ENCODE results near the gene ACAD9. TPM values are rescaled to one million over a fixed set of nuclear protein-coding genes. Genes with fewer than 3 reads are reported as not detected.

ACAD9 gene
- total and polyA plus RNA-seq, 2 donors (not counting 1 experiment from before 2014, with no cell fraction given): 33.6 to 41.6 TPM

GRCh38 chr3:128914966-128915645 lies 35.7 kb downstream of the ACAD9 start:
- H3K27ac ChIP-seq (ENCODE audit: insufficient read depth, low read length): no peak overlapping the region
- no peak for DNase-seq (ENCODE audit: low read depth in 2 of 2)
- no peak overlapping the region for H3K4me2 ChIP-seq (ENCODE audit: extremely low read depth, insufficient read depth, low read length)
- H3K4me1 ChIP-seq (ENCODE audit: control insufficient read depth, extremely low read depth, insufficient read depth, low read length): no peaks in the 10 kb centered on the region
- H3K9me3 ChIP-seq (ENCODE audit: control insufficient read depth, insufficient read depth, low read depth, low read length): no peaks in the 10 kb centered on the region
- H3K4me3 ChIP-seq (replicated peaks in 1 of 4; ENCODE audit: control extremely low read depth in 1 of 4, insufficient read depth in 1 of 4, low read depth in 3 of 4, low read length in 4 of 4): no peak overlapping the region
- H3K79me2 ChIP-seq (ENCODE audit: control insufficient read depth, insufficient read depth, low read length): no peaks in the 10 kb centered on the region
- peaks cover 11% of the 10 kb centered on the region for H3K36me3 ChIP-seq (ENCODE audit: control insufficient read depth, insufficient read depth, low read length)
- no peaks in the 10 kb centered on the region for H3K27me3 ChIP-seq (ENCODE audit: control insufficient read depth, insufficient read depth, low read length)
- TF ChIP-seq CTCF (conservative IDR thresholded peaks at IDR 0.05 in 1 of 2, IDR thresholded peaks at IDR 0.05 in 1 of 2; ENCODE audit: low read depth in 1 of 2, low read length in 2 of 2): no peak
- no peak for TF ChIP-seq EZH2 (IDR thresholded peaks at IDR 0.05; ENCODE audit: low read length, missing control alignments)
- H4K20me1 ChIP-seq (ENCODE audit: control insufficient read depth, extremely low read depth, insufficient read depth, low read length): no peaks in the 10 kb centered on the region
- H2AFZ ChIP-seq (ENCODE audit: low read length): no peak overlapping the region
- no peak overlapping the region for H3K9ac ChIP-seq (ENCODE audit: insufficient read depth, low read length)

GRCh38 chr3:128917291-128917690 lies 37.9 kb downstream of the ACAD9 start:
- Histone ChIP-seq H3K4me3 (replicated peaks in 1 of 4; ENCODE audit: control extremely low read depth in 1 of 4, insufficient read depth in 1 of 4, low read depth in 3 of 4, low read length in 4 of 4) (no peak overlapping the region), H3K4me1 (ENCODE audit: control insufficient read depth, extremely low read depth, insufficient read depth, low read length) (no peaks in the 10 kb centered on the region), H3K9ac (ENCODE audit: insufficient read depth, low read length) (no peak overlapping the region), H3K27me3 (ENCODE audit: control insufficient read depth, insufficient read depth, low read length) (no peaks in the 10 kb centered on the region), H3K4me2 (ENCODE audit: extremely low read depth, insufficient read depth, low read length) (no peak overlapping the region), H3K27ac (ENCODE audit: insufficient read depth, low read length) (no peak overlapping the region), H3K36me3 (ENCODE audit: control insufficient read depth, insufficient read depth, low read length) (peaks cover 4% of the 10 kb centered on the region), H2AFZ (ENCODE audit: low read length) (no peak overlapping the region), H3K9me3 (ENCODE audit: control insufficient read depth, insufficient read depth, low read depth, low read length) (no peaks in the 10 kb centered on the region), H4K20me1 (ENCODE audit: control insufficient read depth, extremely low read depth, insufficient read depth, low read length) (no peaks in the 10 kb centered on the region), H3K79me2 (ENCODE audit: control insufficient read depth, insufficient read depth, low read length) (no peaks in the 10 kb centered on the region)
- TF ChIP-seq CTCF (conservative IDR thresholded peaks at IDR 0.05 in 1 of 2, IDR thresholded peaks at IDR 0.05 in 1 of 2; ENCODE audit: low read depth in 1 of 2, low read length in 2 of 2): no peak
- no peak for TF ChIP-seq EZH2 (IDR thresholded peaks at IDR 0.05; ENCODE audit: low read length, missing control alignments)
- no peak for DNase-seq (ENCODE audit: low read depth in 2 of 2)

GRCh38 chr3:128919988-128920387 lies 40.6 kb downstream of the ACAD9 start:
- H3K9ac ChIP-seq (ENCODE audit: insufficient read depth, low read length): no peak overlapping the region
- no peaks in the 10 kb centered on the region for H3K27me3 ChIP-seq (ENCODE audit: control insufficient read depth, insufficient read depth, low read length)
- no peak overlapping the region for H3K27ac ChIP-seq (ENCODE audit: insufficient read depth, low read length)
- TF ChIP-seq CTCF (conservative IDR thresholded peaks at IDR 0.05 in 1 of 2, IDR thresholded peaks at IDR 0.05 in 1 of 2; ENCODE audit: low read depth in 1 of 2, low read length in 2 of 2): no peak
- no peak for TF ChIP-seq EZH2 (IDR thresholded peaks at IDR 0.05; ENCODE audit: low read length, missing control alignments)
- no peak overlapping the region for H3K4me3 ChIP-seq (replicated peaks in 1 of 4; ENCODE audit: control extremely low read depth in 1 of 4, insufficient read depth in 1 of 4, low read depth in 3 of 4, low read length in 4 of 4)
- no peak overlapping the region for H3K4me2 ChIP-seq (ENCODE audit: extremely low read depth, insufficient read depth, low read length)
- no peaks in the 10 kb centered on the region for H4K20me1 ChIP-seq (ENCODE audit: control insufficient read depth, extremely low read depth, insufficient read depth, low read length)
- DNase-seq (ENCODE audit: low read depth in 2 of 2): no peak
- no peak overlapping the region for H2AFZ ChIP-seq (ENCODE audit: low read length)
- no peaks in the 10 kb centered on the region for H3K9me3 ChIP-seq (ENCODE audit: control insufficient read depth, insufficient read depth, low read depth, low read length)
- no peaks in the 10 kb centered on the region for H3K79me2 ChIP-seq (ENCODE audit: control insufficient read depth, insufficient read depth, low read length)
- no peaks in the 10 kb centered on the region for H3K4me1 ChIP-seq (ENCODE audit: control insufficient read depth, extremely low read depth, insufficient read depth, low read length)
- H3K36me3 ChIP-seq (ENCODE audit: control insufficient read depth, insufficient read depth, low read length): peaks cover 2% of the 10 kb centered on the region
